Osteoblast (primary cell): ENCODE results near the gene APOBEC3G. TPM values are rescaled to one million over a fixed set of nuclear protein-coding genes. Genes with fewer than 3 reads are reported as not detected.
A peak's percentile ranks its signal among the peaks of the same experiment; 100 is the strongest.
"Not testable (repeated sequence)": the region's sequence is repeated elsewhere in the genome, so short reads cannot be mapped to it uniquely, and the experiment has no call there.

Experiments
- DNase-seq: peaks from one replicate; pipeline ENCODE4 v3.0.0; 2011; ENCODE audit warnings: low spot score, mixed read lengths; ENCODE audit not compliant: insufficient read length; ENCODE audit errors: missing footprints
- H2AFZ ChIP-seq: 2 replicates; pipeline ENCODE4 v1.6.0; 2011; ENCODE audit warnings: mild to moderate bottlenecking, low read length
- H3K27ac ChIP-seq: 2 replicates; pipeline ENCODE4 v1.5.1; 2011; ENCODE audit warnings: mild to moderate bottlenecking, low read depth, low read length, moderate library complexity
- H3K27me3 ChIP-seq: 2 replicates; pipeline ENCODE4 v1.6.0; 2012; ENCODE audit warnings: mild to moderate bottlenecking, control low read depth, inconsistent platforms, low read length, moderate library complexity; ENCODE audit not compliant: insufficient read depth
- H3K36me3 ChIP-seq: 2 replicates; pipeline ENCODE4 v1.5.1; 2011; ENCODE audit warnings: mild to moderate bottlenecking, low read length, control low read depth, moderate library complexity; ENCODE audit not compliant: insufficient read depth
- H3K4me1 ChIP-seq: 2 replicates; pipeline ENCODE4 v1.5.1; 2011; ENCODE audit warnings: mild to moderate bottlenecking, low read length, control low read depth, moderate library complexity; ENCODE audit not compliant: insufficient read depth
- H3K4me2 ChIP-seq: 2 replicates; pipeline ENCODE4 v1.6.0; 2011; ENCODE audit warnings: mild to moderate bottlenecking, low read length; ENCODE audit not compliant: insufficient read depth
- H3K4me3 ChIP-seq: fragments of 200-600 bp; sonication (generic); 3 replicates; pipeline ENCODE4 v1.5.1; 2012; ENCODE audit warnings: mild to moderate bottlenecking, low read length, inconsistent platforms; ENCODE audit not compliant: insufficient read depth
- H3K79me2 ChIP-seq: 2 replicates; pipeline ENCODE4 v1.6.0; 2012; ENCODE audit warnings: mild to moderate bottlenecking, low read length, control low read depth, inconsistent platforms; ENCODE audit not compliant: insufficient read depth
- H3K9me3 ChIP-seq: 2 replicates; pipeline ENCODE4 v1.5.1; 2011; ENCODE audit warnings: low read depth, low read length, control low read depth
- H4K20me1 ChIP-seq: 2 replicates; pipeline ENCODE4 v1.6.0; 2012; ENCODE audit warnings: mild to moderate bottlenecking, low read length, control low read depth; ENCODE audit not compliant: insufficient read depth
- CTCF ChIP-seq: IDR thresholded peaks from 2 replicates; pipeline ENCODE4 v1.5.1; 2011; ENCODE audit warnings: mild to moderate bottlenecking, low read depth, low read length, moderate library complexity; ENCODE audit errors: extremely low read depth
- total RNA-seq: library from RNA; depleted of rRNA; stranded (reverse); fragments of >200 nt; gene quantifications from 2 replicates; pipeline ENCODE4 v1.2.3, GENCODE V29; 2012

Gene APOBEC3G
- total RNA-seq, 1 donor, result 18.1 TPM

GRCh38 chr22:39030705-39031104, 46.4 kb upstream of the APOBEC3G start:
- TF ChIP-seq CTCF, result no peak
- no peaks in the 10 kb centered on the region for H3K79me2 ChIP-seq
- H4K20me1 ChIP-seq, result no peaks in the 10 kb centered on the region
- no peak overlapping the region for H2AFZ ChIP-seq
- H3K4me2 ChIP-seq, result no peak overlapping the region
- H3K4me1 ChIP-seq, result no peaks in the 10 kb centered on the region
- H3K9me3 ChIP-seq, result no peaks in the 10 kb centered on the region
- no peak overlapping the region for H3K4me3 ChIP-seq
- H3K27me3 ChIP-seq, result no peaks in the 10 kb centered on the region
- H3K27ac ChIP-seq, result no peak overlapping the region
- no peaks in the 10 kb centered on the region for H3K36me3 ChIP-seq
- DNase-seq, result no peak

- H3K4me3 ChIP-seq, H3K36me3 ChIP-seq, H4K20me1 ChIP-seq, H3K9me3 ChIP-seq, H3K27me3 ChIP-seq, H3K79me2 ChIP-seq, H2AFZ ChIP-seq, H3K4me2 ChIP-seq, H3K27ac ChIP-seq, H3K4me1 ChIP-seq, DNase-seq: not testable (repeated sequence)
These were observed 45.4 kb upstream of the APOBEC3G start for GRCh38 chr22:39031434-39032295.

GRCh38 chr22:39037071-39037470, 40.0 kb upstream of the APOBEC3G start:
- H2AFZ ChIP-seq, H3K79me2 ChIP-seq, H4K20me1 ChIP-seq, DNase-seq, H3K27me3 ChIP-seq, H3K9me3 ChIP-seq, H3K36me3 ChIP-seq, H3K4me1 ChIP-seq, H3K4me3 ChIP-seq, H3K27ac ChIP-seq, H3K4me2 ChIP-seq: not testable (repeated sequence)

- no peak for DNase-seq
- Histone ChIP-seq H3K4me3 (no peak overlapping the region), H3K9me3 (no peaks in the 10 kb centered on the region), H3K27me3 (no peaks in the 10 kb centered on the region), H3K4me2 (peak overlapping the region; percentile 39), H3K4me1 (no peaks in the 10 kb centered on the region), H3K36me3 (no peaks in the 10 kb centered on the region), H4K20me1 (no peaks in the 10 kb centered on the region), H3K79me2 (peaks cover 7% of the 10 kb centered on the region), H3K27ac (no peak overlapping the region), H2AFZ (peak overlapping the region; percentile 68)
- no peak for TF ChIP-seq CTCF
These were observed 37.6 kb upstream of the APOBEC3G start for GRCh38 chr22:39039306-39040126.

- not testable (repeated sequence) for DNase-seq, H3K27ac ChIP-seq, H4K20me1 ChIP-seq, H3K27me3 ChIP-seq, H3K79me2 ChIP-seq, H3K9me3 ChIP-seq, H3K36me3 ChIP-seq, H3K4me1 ChIP-seq
- H3K4me3 ChIP-seq, result peak overlapping the region; percentile 83
- H2AFZ ChIP-seq, result peak overlapping the region; percentile 68
- peak overlapping the region; percentile 39 for H3K4me2 ChIP-seq
These were observed 36.9 kb upstream of the APOBEC3G start for GRCh38 chr22:39040155-39040537.

GRCh38 chr22:39040538-39041296, 36.4 kb upstream of the APOBEC3G start, which contains the start of gene APOBEC3F:
Gene APOBEC3F (plus strand): TSS chr22:39040864. CDS start chr22:39040961, 97 bp downstream.
- H3K36me3 ChIP-seq, DNase-seq, H3K4me1 ChIP-seq, H3K79me2 ChIP-seq, H3K27me3 ChIP-seq, H4K20me1 ChIP-seq, H3K9me3 ChIP-seq: not testable (repeated sequence)
- H3K4me3 ChIP-seq, result peak within 1 kb of the TSS; percentile 83
- H2AFZ ChIP-seq, result peak within 1 kb of the TSS; percentile 85
- H3K4me2 ChIP-seq, result peak within 1 kb of the TSS; percentile 75
- peak within 1 kb of the TSS; percentile 12 for H3K27ac ChIP-seq
